Gastroesophageal sphincter (tissue), 3 donors: ENCODE data around the gene KLHDC8A.

Experiments used
- CTCF ChIP-seq, 4 experiments: fragments of 200-600 bp in 2 of 4; fragments of 450-650 bp in 2 of 4; sonication (generic) in 1 of 4; IDR thresholded peaks; one replicate each; pipeline ENCODE4 v1.5.1; 2017 to 2019; ENCODE audit warnings: antibody characterized with exemption in 4 of 4, mild to moderate bottlenecking in 2 of 4, moderate library complexity in 2 of 4
- POLR2A ChIP-seq, 2 donors: fragments of 450-650 bp; IDR thresholded peaks; one replicate each; pipeline ENCODE4 v1.6.1; 2017; ENCODE audit warnings: antibody characterized with exemption in 2 of 2, mild to moderate bottlenecking in 2 of 2, moderate library complexity in 1 of 2
- POLR2AphosphoS5 ChIP-seq: sonication (generic); formaldehyde crosslinking; IDR thresholded peaks from one replicate; pipeline ENCODE4 v1.6.1; 2017; ENCODE audit warnings: antibody characterized with exemption

- TF ChIP-seq CTCF (IDR thresholded peaks at IDR 0.05) (no peak), POLR2AphosphoS5 (no peak), POLR2A (IDR thresholded peaks at IDR 0.05) (no peak)
These were observed 56.6 kb downstream of the KLHDC8A start for GRCh38 chr1:205300149-205300548.
